ENCODE data around the gene GSE1.

DNA sequence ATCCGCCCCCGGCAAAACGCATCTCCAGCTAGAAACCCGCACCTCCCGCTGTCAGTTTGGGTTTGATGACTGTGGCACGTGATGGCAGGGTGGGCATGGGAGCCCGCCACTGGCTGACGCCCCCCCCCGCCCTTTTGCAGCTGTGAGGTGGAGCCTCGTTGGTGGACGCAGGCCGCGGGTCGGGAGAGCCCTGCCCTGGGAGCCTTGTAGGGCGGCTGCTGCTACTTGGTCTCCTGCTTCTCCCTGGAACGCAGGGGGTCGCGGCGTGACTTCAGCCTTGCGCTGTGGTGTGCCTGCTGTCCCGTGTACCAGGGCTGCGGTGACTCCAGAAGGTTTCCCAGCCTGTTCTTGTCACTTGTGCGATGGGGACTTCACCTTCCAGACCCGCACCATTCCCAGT, 28.2 kb downstream of the GSE1 start:
- TF ChIP-seq, protein P1, sequence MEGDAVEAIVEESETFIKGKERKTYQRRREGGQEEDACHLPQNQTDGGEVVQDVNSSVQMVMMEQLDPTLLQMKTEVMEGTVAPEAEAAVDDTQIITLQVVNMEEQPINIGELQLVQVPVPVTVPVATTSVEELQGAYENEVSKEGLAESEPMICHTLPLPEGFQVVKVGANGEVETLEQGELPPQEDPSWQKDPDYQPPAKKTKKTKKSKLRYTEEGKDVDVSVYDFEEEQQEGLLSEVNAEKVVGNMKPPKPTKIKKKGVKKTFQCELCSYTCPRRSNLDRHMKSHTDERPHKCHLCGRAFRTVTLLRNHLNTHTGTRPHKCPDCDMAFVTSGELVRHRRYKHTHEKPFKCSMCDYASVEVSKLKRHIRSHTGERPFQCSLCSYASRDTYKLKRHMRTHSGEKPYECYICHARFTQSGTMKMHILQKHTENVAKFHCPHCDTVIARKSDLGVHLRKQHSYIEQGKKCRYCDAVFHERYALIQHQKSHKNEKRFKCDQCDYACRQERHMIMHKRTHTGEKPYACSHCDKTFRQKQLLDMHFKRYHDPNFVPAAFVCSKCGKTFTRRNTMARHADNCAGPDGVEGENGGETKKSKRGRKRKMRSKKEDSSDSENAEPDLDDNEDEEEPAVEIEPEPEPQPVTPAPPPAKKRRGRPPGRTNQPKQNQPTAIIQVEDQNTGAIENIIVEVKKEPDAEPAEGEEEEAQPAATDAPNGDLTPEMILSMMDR (IDR thresholded peaks at IDR 0.05), result no peak
- TF ChIP-seq POLR2A (IDR thresholded peaks at IDR 0.05), result no peak

Data from thyroid gland (tissue), 4 donors.